Lower leg skin (tissue), 3 donors: ENCODE results near the gene ARHGDIG.

Source experiments
- POLR2A ChIP-seq, 2 donors: fragments of 450-650 bp; IDR thresholded peaks; one replicate each; pipeline ENCODE4 v1.6.1; 2016 to 2017; ENCODE audit warnings: antibody characterized with exemption in 2 of 2, mild to moderate bottlenecking in 1 of 2, moderate library complexity in 1 of 2
- TF ChIP-seq, protein P1 (sequence below), 3 donors: fragments of 450-650 bp; IDR thresholded peaks; one replicate each; pipeline ENCODE4 v1.5.1; 2016; ENCODE audit warnings: antibody characterized with exemption in 3 of 3, mild to moderate bottlenecking in 3 of 3, moderate library complexity in 2 of 3

DNA sequence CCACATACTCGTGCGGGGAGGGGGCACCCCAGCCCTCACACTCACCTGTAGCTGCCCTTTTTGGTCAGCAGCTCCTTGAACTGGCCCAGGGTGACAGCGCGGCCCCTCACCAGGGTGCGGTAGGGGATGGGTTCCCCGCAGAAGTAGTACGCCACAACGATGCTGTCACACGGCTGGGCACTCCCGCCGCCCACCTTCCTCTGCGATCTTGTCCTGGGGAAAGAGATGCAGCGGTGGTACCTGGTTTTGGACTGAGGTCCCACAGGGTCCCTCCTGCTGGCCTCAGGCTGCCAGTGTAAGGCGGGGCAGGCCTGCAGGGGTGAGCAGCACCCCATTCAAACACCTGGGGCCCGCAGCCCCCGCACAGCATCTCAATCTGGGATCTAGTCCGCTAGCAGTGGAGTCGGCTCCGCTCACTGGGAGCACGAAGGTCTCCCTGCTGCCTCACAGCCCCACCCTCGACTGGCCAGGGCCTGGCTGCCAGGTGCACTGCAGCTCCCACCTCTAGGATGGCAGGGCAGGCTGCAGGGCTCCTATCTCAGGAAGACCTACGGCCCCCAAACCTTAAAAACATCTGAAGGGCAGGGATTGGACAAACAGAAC, 9.1 kb downstream of the ARHGDIG start:
- TF ChIP-seq, protein P1, sequence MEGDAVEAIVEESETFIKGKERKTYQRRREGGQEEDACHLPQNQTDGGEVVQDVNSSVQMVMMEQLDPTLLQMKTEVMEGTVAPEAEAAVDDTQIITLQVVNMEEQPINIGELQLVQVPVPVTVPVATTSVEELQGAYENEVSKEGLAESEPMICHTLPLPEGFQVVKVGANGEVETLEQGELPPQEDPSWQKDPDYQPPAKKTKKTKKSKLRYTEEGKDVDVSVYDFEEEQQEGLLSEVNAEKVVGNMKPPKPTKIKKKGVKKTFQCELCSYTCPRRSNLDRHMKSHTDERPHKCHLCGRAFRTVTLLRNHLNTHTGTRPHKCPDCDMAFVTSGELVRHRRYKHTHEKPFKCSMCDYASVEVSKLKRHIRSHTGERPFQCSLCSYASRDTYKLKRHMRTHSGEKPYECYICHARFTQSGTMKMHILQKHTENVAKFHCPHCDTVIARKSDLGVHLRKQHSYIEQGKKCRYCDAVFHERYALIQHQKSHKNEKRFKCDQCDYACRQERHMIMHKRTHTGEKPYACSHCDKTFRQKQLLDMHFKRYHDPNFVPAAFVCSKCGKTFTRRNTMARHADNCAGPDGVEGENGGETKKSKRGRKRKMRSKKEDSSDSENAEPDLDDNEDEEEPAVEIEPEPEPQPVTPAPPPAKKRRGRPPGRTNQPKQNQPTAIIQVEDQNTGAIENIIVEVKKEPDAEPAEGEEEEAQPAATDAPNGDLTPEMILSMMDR (IDR thresholded peaks at IDR 0.05): no peak
- TF ChIP-seq POLR2A (IDR thresholded peaks at IDR 0.05): no peak
